Endothelial cell (in vitro differentiated cells): ENCODE measurements around the gene ZNF438. TPM values are rescaled to one million over a fixed set of nuclear protein-coding genes. Genes with fewer than 3 reads are reported as not detected.

ENCODE experiments used
- DNase-seq: peaks from one replicate; pipeline ENCODE4 v3.0.0; 2021; ENCODE audit warnings: low spot score
- H3K27ac Mint-ChIP-seq: one replicate; pipeline ENCODE4 v1.8.0; 2021; ENCODE audit warnings: mixed read lengths, inconsistent platforms; ENCODE audit not compliant: unreplicated experiment
- H3K27me3 Mint-ChIP-seq: one replicate; pipeline ENCODE4 v1.8.0; 2021; ENCODE audit warnings: mild to moderate bottlenecking, moderate library complexity, mixed read lengths, inconsistent platforms; ENCODE audit not compliant: unreplicated experiment
- H3K36me3 Mint-ChIP-seq: one replicate; pipeline ENCODE4 v1.8.0; 2021; ENCODE audit warnings: mild to moderate bottlenecking, low read depth, mixed read lengths, inconsistent platforms; ENCODE audit not compliant: unreplicated experiment
- H3K4me1 Mint-ChIP-seq: one replicate; pipeline ENCODE4 v1.8.0; 2021; ENCODE audit warnings: mild to moderate bottlenecking, mixed read lengths, inconsistent platforms; ENCODE audit not compliant: unreplicated experiment
- H3K4me3 Mint-ChIP-seq: one replicate; pipeline ENCODE4 v1.8.0; 2021; ENCODE audit warnings: mild to moderate bottlenecking, mixed read lengths, inconsistent platforms; ENCODE audit not compliant: unreplicated experiment
- H3K9me3 Mint-ChIP-seq: one replicate; pipeline ENCODE4 v1.8.0; 2021; ENCODE audit warnings: mixed read lengths, inconsistent platforms; ENCODE audit not compliant: unreplicated experiment
- total RNA-seq: library from RNA; stranded (reverse); fragmentation: NEBNext Ultra II Directional; extraction: Animal tissue kit (Norgen Biotek cat#: 25700); gene quantifications from one replicate; pipeline ENCODE4 v1.2.1, GENCODE V29; 2021; ENCODE audit not compliant: unreplicated experiment
- TF ChIP-seq, protein P1 (sequence below): fragments of 200-600 bp; sonication (generic); IDR thresholded peaks from one replicate; pipeline ENCODE4 v1.5.0; 2021; ENCODE audit warnings: antibody characterized with exemption; ENCODE audit not compliant: unreplicated experiment

Gene ZNF438
- total RNA-seq, 1 donor from 2014 or later: 4.3 TPM

DNA sequence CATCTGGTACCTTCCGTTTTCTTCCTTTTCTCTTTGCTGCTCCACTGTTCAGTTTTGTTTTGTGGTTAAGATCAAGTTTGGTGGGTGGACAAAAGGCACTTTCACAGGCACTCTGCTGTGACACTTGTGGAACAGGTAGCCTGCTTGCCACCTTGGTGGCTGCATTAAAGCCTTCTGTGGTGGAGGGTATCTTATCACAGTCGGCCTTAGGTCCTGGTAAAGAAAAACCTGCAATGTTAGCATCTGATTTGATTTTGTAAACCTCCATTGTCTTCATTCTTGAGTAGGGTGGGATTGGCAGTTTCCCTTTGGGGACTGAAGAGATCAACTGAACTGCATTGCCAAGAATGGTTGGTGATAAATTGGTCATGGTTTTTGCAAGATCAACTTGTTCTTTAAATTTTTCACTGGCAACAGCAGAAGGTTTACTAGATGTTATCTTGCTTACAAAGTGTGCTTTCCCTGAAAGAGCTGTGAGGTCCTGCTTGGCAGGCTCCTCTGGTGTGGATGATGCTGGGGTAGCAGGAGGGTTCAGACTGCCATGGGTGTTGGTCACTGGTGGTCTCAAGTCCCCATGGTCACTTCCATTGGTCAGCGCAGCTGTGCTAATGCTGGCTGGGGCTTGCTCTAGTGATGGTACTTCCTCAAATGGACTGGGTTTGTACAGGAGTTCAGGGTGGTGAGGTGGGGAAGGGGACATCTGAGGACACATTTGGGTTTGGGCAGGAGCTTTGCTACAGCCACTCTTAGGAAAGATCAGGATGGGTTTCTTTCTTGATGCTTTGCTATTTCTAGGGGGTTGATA is 182.2 kb downstream of the ZNF438 start:
- TF ChIP-seq, protein P1, sequence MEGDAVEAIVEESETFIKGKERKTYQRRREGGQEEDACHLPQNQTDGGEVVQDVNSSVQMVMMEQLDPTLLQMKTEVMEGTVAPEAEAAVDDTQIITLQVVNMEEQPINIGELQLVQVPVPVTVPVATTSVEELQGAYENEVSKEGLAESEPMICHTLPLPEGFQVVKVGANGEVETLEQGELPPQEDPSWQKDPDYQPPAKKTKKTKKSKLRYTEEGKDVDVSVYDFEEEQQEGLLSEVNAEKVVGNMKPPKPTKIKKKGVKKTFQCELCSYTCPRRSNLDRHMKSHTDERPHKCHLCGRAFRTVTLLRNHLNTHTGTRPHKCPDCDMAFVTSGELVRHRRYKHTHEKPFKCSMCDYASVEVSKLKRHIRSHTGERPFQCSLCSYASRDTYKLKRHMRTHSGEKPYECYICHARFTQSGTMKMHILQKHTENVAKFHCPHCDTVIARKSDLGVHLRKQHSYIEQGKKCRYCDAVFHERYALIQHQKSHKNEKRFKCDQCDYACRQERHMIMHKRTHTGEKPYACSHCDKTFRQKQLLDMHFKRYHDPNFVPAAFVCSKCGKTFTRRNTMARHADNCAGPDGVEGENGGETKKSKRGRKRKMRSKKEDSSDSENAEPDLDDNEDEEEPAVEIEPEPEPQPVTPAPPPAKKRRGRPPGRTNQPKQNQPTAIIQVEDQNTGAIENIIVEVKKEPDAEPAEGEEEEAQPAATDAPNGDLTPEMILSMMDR: no peak
- Mint-ChIP-seq H3K36me3 (peaks cover 16% of the 10 kb centered on the region), H3K4me1 (peaks cover 12% of the 10 kb centered on the region), H3K27me3 (no peaks in the 10 kb centered on the region), H3K4me3 (no peak overlapping the region), H3K27ac (no peak overlapping the region), H3K9me3 (no peaks in the 10 kb centered on the region)
- no peak for DNase-seq

DNA sequence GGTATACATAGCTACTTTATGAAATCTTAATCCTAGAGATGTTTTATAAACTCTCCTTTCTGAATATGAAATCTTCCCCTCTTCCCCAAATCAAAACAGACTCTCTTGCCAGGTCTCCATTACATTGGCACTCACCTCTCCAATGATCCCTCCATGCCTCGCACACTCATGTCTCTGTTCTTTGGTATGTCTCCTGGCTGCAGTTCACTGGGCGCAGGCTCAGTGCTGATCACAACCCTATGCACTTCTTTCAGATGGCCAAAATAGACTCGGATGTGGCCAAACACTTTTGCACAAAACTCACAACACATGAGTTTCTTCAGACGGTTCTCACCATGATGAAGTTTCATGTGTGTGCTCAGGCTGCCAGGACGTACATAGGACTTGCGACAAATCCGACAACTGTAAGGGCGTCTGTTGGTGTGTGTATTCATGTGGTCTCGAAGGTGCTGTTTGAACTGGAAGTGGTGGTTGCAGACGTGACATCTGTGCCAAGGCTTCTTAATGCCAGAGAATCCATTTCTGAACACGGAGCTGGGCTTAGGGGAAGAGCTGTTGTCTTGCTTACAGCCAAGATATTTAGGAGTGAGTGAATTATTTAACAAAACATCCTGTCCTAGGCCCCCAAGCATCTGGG is 183.2 kb downstream of the ZNF438 start:
- H3K36me3 Mint-ChIP-seq: peaks cover 16% of the 10 kb centered on the region
- peaks cover 9% of the 10 kb centered on the region for H3K4me1 Mint-ChIP-seq
- no peaks in the 10 kb centered on the region for H3K27me3 Mint-ChIP-seq
- no peak overlapping the region for H3K27ac Mint-ChIP-seq
- no peaks in the 10 kb centered on the region for H3K9me3 Mint-ChIP-seq
- DNase-seq: no peak
- H3K4me3 Mint-ChIP-seq: peak overlapping the region; percentile 37
- TF ChIP-seq, protein P1: no peak

DNA sequence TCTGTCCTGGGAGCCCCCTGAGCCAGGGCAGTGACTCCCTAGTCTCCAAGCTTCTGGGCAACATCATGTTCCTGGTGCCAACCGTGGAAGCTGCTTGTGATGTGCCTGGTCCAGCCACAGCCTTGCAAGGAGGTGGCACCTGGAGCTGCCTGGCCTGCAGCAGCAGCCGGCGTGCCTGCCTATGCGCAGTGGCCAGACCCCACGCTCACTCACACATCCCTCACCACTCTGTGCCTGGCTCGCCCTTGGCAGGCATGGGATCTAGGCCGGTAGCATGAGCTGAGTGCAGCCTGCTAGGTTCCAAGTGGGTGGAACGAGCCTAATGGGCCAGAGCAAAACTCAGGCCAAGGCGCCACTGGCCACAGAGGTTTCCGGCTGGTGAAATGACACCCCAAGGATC is 184.0 kb downstream of the ZNF438 start:
- Mint-ChIP-seq H3K4me3 (no peak overlapping the region), H3K36me3 (peaks cover 16% of the 10 kb centered on the region), H3K27me3 (no peaks in the 10 kb centered on the region), H3K9me3 (no peaks in the 10 kb centered on the region), H3K4me1 (peaks cover 3% of the 10 kb centered on the region), H3K27ac (no peak overlapping the region)
- TF ChIP-seq, protein P1: no peak
- no peak for DNase-seq

DNA sequence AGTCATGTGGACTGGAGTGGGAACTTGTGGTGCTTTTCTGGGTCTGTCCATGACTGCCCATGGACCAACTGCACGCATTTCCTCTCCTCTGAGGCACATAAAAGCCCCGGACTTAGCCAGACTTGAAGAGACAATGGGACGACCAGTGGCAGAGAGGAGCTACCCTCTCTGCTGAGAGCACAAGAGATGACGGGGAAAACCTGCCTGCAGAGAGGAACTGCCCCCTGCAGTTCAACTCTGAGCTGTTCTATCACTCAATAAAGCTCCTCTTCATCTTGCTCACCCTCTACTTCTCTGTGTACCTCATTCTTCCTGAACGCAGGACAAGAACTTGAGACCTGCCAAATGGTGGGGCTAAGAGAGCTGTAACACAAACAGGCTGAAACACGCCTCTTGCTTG is 184.5 kb downstream of the ZNF438 start:
- no peak for DNase-seq
- no peak overlapping the region for H3K27ac Mint-ChIP-seq
- H3K4me1 Mint-ChIP-seq: peaks cover 3% of the 10 kb centered on the region
- H3K36me3 Mint-ChIP-seq: peaks cover 16% of the 10 kb centered on the region
- H3K27me3 Mint-ChIP-seq: no peaks in the 10 kb centered on the region
- no peaks in the 10 kb centered on the region for H3K9me3 Mint-ChIP-seq
- H3K4me3 Mint-ChIP-seq: no peak overlapping the region
- TF ChIP-seq, protein P1: no peak

DNA sequence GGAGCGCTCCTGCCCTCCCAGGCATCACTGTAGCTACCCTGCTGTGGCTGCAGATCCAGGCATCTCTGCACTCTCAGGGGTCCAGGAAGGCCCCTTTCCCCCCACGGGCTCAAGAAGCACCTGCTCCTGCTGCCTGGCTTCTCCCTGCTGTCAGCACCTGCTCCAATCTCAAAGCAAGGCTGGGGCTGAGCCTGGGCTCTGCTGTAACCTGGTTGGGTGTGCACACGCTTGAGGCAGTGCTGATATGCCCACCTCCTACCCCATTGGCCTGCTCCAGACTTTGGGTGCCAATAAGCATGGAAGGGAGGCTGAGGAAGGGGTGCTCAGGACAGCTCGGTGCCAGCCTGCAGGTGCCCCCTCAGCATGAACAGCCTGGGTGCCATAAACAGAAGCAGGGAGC is 185.0 kb downstream of the ZNF438 start:
- Mint-ChIP-seq H3K4me1 (peaks cover 3% of the 10 kb centered on the region), H3K4me3 (no peak overlapping the region), H3K27ac (no peak overlapping the region), H3K36me3 (peaks cover 16% of the 10 kb centered on the region), H3K9me3 (no peaks in the 10 kb centered on the region), H3K27me3 (no peaks in the 10 kb centered on the region)
- TF ChIP-seq, protein P1: no peak
- no peak for DNase-seq
